Keratinocyte (primary cell): Measurements from ENCODE around the gene ARID1B. TPM values are rescaled to one million over a fixed set of nuclear protein-coding genes. Genes with fewer than 3 reads are reported as not detected.

Experiments
- DNase-seq: peaks from one replicate; pipeline ENCODE4 v3.0.0-alpha.2; 2011; ENCODE audit warnings: low read depth, missing footprints, low spot score
- FAIRE-seq: peaks from 2 replicates; lab custom pipeline; 2011; peaks lifted over from hg19 to GRCh38; lab: Jason Lieb, UNC
- H2AFZ ChIP-seq: 2 replicates; pipeline ENCODE4 v1.6.0; 2012; ENCODE audit warnings: low read length, control low read depth, inconsistent platforms; ENCODE audit not compliant: control insufficient read depth
- H3K27ac ChIP-seq: 2 replicates; pipeline ENCODE4 v1.5.1; 2011; ENCODE audit warnings: low read length; ENCODE audit not compliant: control insufficient read depth, insufficient read depth
- H3K27me3 ChIP-seq: 3 replicates; pipeline ENCODE4 v1.6.0; 2011; ENCODE audit warnings: low read length; ENCODE audit not compliant: control insufficient read depth, insufficient read depth; ENCODE audit errors: extremely low read depth
- H3K36me3 ChIP-seq, 2 experiments: 2 replicates in 1 of 2; 3 replicates in 1 of 2; pipeline ENCODE4 v1.5.1; 2011; ENCODE audit warnings: low read length in 2 of 2, mild to moderate bottlenecking in 1 of 2; ENCODE audit not compliant: control insufficient read depth in 2 of 2, insufficient read depth in 2 of 2; ENCODE audit errors: extremely low read depth in 1 of 2
- H3K4me1 ChIP-seq: 3 replicates; pipeline ENCODE4 v1.5.1; 2011; ENCODE audit warnings: low read length; ENCODE audit not compliant: control insufficient read depth, insufficient read depth; ENCODE audit errors: extremely low read depth
- H3K4me2 ChIP-seq: 3 replicates; pipeline ENCODE4 v1.6.0; 2011; ENCODE audit warnings: low read depth, low read length; ENCODE audit not compliant: control insufficient read depth, insufficient read depth; ENCODE audit errors: extremely low read depth
- H3K4me3 ChIP-seq, 3 experiments: fragments of 200-600 bp in 1 of 3; sonication (generic) in 1 of 3; 2 replicates in 2 of 3; 3 replicates in 1 of 3; pipeline ENCODE4 v1.5.1; 2011 to 2016; ENCODE audit warnings: low read length in 3 of 3, mild to moderate bottlenecking in 3 of 3, control low read depth in 2 of 3, inconsistent platforms in 1 of 3, low read depth in 1 of 3, mixed read lengths in 1 of 3, mixed run types in 1 of 3, moderate library complexity in 1 of 3; ENCODE audit not compliant: control insufficient read depth in 2 of 3, insufficient read depth in 2 of 3; ENCODE audit errors: extremely low read depth in 1 of 3
- H3K79me2 ChIP-seq: 2 replicates; pipeline ENCODE4 v1.6.0; 2012; ENCODE audit warnings: low read length; ENCODE audit not compliant: control insufficient read depth, insufficient read depth
- H3K9ac ChIP-seq: 3 replicates; pipeline ENCODE4 v1.6.0; 2011; ENCODE audit warnings: low read length; ENCODE audit not compliant: control insufficient read depth, insufficient read depth; ENCODE audit errors: extremely low read depth
- H3K9me1 ChIP-seq: 3 replicates; pipeline ENCODE4 v1.6.0; 2011; ENCODE audit warnings: low read length; ENCODE audit not compliant: control insufficient read depth, insufficient read depth; ENCODE audit errors: extremely low read depth
- H3K9me3 ChIP-seq: 2 replicates; pipeline ENCODE4 v1.5.1; 2012; ENCODE audit warnings: low read depth, low read length; ENCODE audit not compliant: control insufficient read depth
- H4K20me1 ChIP-seq: 3 replicates; pipeline ENCODE4 v1.6.0; 2011; ENCODE audit warnings: low read length; ENCODE audit not compliant: control insufficient read depth, insufficient read depth; ENCODE audit errors: extremely low read depth
- EZH2 ChIP-seq: IDR thresholded peaks from one replicate; pipeline ENCODE4 v1.6.1; 2012; ENCODE audit warnings: inconsistent platforms, mild to moderate bottlenecking, low read length, moderate library complexity
- dilution Hi-C: fragments of 300-500 bp; cut with MboI; formaldehyde crosslinking; loops from one replicate; pipeline ENCODE4 v1.7.0; 2020; ENCODE audit warnings: low sequenced_read_pairs; ENCODE audit not compliant: extremely low pct_ligation_motif_present
- polyA plus RNA-seq, 5 experiments: library from polyadenylated mRNA; depleted of rRNA in 3 of 5; stranded (reverse) in 3 of 5; stranded (forward) in 1 of 5; unstranded in 1 of 5; fragments of >200 nt; gene quantifications; 1 replicate in 1 of 5; 2 replicates in 3 of 5; 3 replicates in 1 of 5; pipeline versions ENCODE4 v1.2.1 to v1.2.3, GENCODE V29; 2011 to 2012; ENCODE audit warnings: missing spikeins in 2 of 5, low read depth in 1 of 5, low replicate concordance in 1 of 5
- TF ChIP-seq, protein P1 (sequence below), 3 experiments: IDR thresholded peaks in 1 of 3; conservative IDR thresholded peaks in 1 of 3; optimal IDR thresholded peaks in 1 of 3; 2 replicates in 2 of 3; 3 replicates in 1 of 3; pipeline versions ENCODE3 to v1.5.1; 2011; ENCODE audit warnings: low read length in 3 of 3, mild to moderate bottlenecking in 3 of 3, moderate library complexity in 2 of 3, control low read depth in 1 of 3, inconsistent platforms in 1 of 3; ENCODE audit not compliant: insufficient read depth in 2 of 3; ENCODE audit errors: extremely low read depth in 1 of 3

Gene ARID1B
- polyA plus RNA-seq, 1 donor (not counting 4 experiments of a cell fraction or from before 2014, with no cell fraction given): 14.9 TPM

DNA sequence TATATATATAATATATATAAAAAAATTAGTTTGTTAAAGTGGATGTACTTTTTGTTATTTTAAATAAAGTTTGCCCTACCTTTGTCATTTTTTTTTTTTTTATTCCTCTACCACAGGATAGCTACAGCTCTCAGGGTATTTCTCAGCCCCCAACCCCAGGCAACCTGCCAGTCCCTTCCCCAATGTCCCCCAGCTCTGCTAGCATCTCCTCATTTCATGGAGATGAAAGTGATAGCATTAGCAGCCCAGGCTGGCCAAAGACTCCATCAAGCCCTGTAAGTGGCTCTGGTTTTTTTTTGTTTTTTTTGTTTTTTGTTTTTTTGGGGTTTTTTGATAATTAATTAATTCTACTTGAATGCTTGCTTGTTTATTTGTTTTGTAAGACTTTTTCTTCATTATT, 397.6 kb downstream of the ARID1B start:
- TF ChIP-seq, protein P1, sequence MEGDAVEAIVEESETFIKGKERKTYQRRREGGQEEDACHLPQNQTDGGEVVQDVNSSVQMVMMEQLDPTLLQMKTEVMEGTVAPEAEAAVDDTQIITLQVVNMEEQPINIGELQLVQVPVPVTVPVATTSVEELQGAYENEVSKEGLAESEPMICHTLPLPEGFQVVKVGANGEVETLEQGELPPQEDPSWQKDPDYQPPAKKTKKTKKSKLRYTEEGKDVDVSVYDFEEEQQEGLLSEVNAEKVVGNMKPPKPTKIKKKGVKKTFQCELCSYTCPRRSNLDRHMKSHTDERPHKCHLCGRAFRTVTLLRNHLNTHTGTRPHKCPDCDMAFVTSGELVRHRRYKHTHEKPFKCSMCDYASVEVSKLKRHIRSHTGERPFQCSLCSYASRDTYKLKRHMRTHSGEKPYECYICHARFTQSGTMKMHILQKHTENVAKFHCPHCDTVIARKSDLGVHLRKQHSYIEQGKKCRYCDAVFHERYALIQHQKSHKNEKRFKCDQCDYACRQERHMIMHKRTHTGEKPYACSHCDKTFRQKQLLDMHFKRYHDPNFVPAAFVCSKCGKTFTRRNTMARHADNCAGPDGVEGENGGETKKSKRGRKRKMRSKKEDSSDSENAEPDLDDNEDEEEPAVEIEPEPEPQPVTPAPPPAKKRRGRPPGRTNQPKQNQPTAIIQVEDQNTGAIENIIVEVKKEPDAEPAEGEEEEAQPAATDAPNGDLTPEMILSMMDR (optimal IDR thresholded peaks at IDR 0.05 in 1 of 3, IDR thresholded peaks at IDR 0.05 in 1 of 3, conservative IDR thresholded peaks at IDR 0.05 in 1 of 3; ENCODE audit: extremely low read depth in 1 of 3, insufficient read depth in 2 of 3, low read length in 3 of 3): no peak
- TF ChIP-seq EZH2: no peak

DNA sequence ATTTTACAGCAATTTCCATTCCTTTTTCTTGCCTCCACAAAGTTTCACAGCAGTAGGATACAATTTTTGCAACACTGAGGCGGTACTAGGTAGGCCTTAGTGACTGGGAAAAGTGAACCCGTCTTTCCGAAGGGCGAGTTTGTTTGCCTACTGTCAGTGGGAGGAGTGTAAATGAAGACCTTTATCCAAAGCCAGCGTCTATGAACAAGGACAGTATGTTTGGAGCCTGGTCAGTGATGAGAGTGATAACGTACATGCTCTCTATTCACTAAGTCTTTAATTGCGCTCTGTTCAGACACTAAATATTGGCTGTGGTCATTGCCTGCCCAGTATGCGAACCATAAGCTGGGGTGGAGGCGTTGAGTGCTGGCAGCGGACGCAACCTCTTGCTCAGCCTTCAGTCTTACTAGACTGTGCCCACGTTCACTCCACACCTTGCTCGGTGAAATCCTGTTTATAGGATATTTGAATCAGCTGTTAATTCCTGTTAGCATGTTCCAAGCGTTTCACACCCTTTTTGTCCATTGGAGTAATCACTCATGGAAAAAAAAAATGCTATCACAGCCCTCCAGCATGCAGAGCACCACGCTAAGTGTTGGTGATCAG, 400.7 kb downstream of the ARID1B start:
- Histone ChIP-seq H4K20me1 (no peaks in the 10 kb centered on the region), H3K4me2 (no peak overlapping the region), H3K9ac (no peak overlapping the region), H3K4me3 (no peak overlapping the region), H3K4me1 (peaks cover 9% of the 10 kb centered on the region), H3K9me1 (no peaks in the 10 kb centered on the region), H3K27ac (no peak overlapping the region), H2AFZ (no peak overlapping the region), H3K9me3 (no peaks in the 10 kb centered on the region), H3K36me3 (peaks cover 0 to 11% of the 10 kb centered on the region in 2 experiments), H3K27me3 (no peaks in the 10 kb centered on the region), H3K79me2 (no peaks in the 10 kb centered on the region)
- dilution Hi-C loops: no loop called here
- FAIRE-seq (no peak), DNase-seq (no peak)
- TF ChIP-seq, protein P1 (optimal IDR thresholded peaks at IDR 0.05 in 1 of 3, IDR thresholded peaks at IDR 0.05 in 1 of 3, conservative IDR thresholded peaks at IDR 0.05 in 1 of 3; ENCODE audit: extremely low read depth in 1 of 3, insufficient read depth in 2 of 3, low read length in 3 of 3): no peak
- no peak for TF ChIP-seq EZH2

More for the DNA sequence above, 397.6 kb downstream of the ARID1B start:
- Histone ChIP-seq H3K9ac (no peak overlapping the region), H3K79me2 (no peaks in the 10 kb centered on the region), H3K9me3 (no peaks in the 10 kb centered on the region), H3K27me3 (no peaks in the 10 kb centered on the region), H4K20me1 (no peaks in the 10 kb centered on the region), H3K4me3 (no peak overlapping the region), H3K27ac (no peak overlapping the region), H3K4me2 (no peak overlapping the region), H2AFZ (no peak overlapping the region), H3K9me1 (no peaks in the 10 kb centered on the region), H3K4me1 (no peaks in the 10 kb centered on the region), H3K36me3 (peaks cover 0 to 6% of the 10 kb centered on the region in 2 experiments)
- dilution Hi-C loops: no loop called here
- FAIRE-seq (no peak), DNase-seq (no peak)
